ENCODE results near the gene ADCY9.

DNA sequence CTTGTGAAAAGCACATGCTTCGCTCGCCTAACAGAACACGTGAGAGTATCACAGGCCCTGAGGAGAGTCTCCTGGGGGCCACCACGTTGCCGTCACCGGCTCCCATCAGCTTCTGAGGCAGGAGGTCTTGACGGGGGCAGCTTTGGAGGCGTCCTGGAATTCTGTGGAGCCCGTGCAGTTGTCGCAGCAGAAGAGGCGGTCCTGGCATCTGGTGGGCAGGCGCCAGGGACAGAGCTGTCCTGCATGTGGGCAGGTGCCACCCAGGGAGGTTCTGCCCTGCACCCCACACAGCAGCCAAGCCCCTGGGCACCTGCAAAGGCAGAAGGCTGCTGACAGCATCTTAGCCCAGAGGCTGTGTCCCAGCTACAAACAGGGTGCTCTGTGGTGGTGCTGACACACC, 136.7 kb downstream of the ADCY9 start:
- TF ChIP-seq, protein P1, sequence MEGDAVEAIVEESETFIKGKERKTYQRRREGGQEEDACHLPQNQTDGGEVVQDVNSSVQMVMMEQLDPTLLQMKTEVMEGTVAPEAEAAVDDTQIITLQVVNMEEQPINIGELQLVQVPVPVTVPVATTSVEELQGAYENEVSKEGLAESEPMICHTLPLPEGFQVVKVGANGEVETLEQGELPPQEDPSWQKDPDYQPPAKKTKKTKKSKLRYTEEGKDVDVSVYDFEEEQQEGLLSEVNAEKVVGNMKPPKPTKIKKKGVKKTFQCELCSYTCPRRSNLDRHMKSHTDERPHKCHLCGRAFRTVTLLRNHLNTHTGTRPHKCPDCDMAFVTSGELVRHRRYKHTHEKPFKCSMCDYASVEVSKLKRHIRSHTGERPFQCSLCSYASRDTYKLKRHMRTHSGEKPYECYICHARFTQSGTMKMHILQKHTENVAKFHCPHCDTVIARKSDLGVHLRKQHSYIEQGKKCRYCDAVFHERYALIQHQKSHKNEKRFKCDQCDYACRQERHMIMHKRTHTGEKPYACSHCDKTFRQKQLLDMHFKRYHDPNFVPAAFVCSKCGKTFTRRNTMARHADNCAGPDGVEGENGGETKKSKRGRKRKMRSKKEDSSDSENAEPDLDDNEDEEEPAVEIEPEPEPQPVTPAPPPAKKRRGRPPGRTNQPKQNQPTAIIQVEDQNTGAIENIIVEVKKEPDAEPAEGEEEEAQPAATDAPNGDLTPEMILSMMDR (IDR thresholded peaks at IDR 0.05), result no peak
- TF ChIP-seq POLR2A (IDR thresholded peaks at IDR 0.05), result no peak

Measured in esophagus squamous epithelium (tissue), 4 donors.